GM08714 (cell line): ENCODE results near the gene ORMDL3.

ENCODE experiments used
- H3K4me3 ChIP-seq: fragments of 200-500 bp; sonication (Bioruptor generic); 2 replicates; pipeline ENCODE4 v1.5.1; 2014; ENCODE audit warnings: mild to moderate bottlenecking, low read length, inconsistent platforms
- ZNF274 ChIP-seq: IDR thresholded peaks from 2 replicates; pipeline ENCODE4 v1.6.1; 2012; ENCODE audit warnings: mild to moderate bottlenecking, low read depth, low read length

The ORMDL3 gene

GRCh38 chr17:39927101-39927928, at the start of gene ORMDL3, which contains the start of gene LRRC3C:
Gene ORMDL3 (minus strand): TSS chr17:39927601. CDS start chr17:39924203, 3,398 bp downstream.
Gene LRRC3C (plus strand): TSS chr17:39927732. CDS start chr17:39941524, 13,792 bp downstream.
- TF ChIP-seq ZNF274, result no peak
- H3K4me3 ChIP-seq, result peak within 1 kb of the TSS; percentile 64

DNA sequence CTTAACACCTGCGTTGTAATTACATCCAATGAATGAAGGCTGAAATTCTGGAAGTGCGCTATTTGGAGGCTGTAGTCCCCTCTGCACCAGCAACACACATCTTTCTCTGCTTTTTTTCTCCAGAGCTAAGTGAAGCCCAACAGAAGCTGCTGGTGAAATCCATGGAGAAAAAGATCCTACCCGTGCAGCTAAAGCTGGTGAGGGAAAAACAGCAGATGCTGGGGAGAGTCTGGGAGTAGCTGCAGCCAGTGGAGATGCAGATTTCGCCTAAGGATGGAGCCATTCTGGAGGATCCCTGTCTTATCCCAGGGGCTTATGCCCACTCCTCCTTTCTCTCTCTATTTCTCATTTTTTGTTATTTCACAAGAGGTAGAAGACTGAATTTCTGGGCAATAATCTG, 48.4 kb upstream of the ORMDL3 start:
- H3K4me3 ChIP-seq, result no peak overlapping the region
- TF ChIP-seq ZNF274, result no peak

DNA sequence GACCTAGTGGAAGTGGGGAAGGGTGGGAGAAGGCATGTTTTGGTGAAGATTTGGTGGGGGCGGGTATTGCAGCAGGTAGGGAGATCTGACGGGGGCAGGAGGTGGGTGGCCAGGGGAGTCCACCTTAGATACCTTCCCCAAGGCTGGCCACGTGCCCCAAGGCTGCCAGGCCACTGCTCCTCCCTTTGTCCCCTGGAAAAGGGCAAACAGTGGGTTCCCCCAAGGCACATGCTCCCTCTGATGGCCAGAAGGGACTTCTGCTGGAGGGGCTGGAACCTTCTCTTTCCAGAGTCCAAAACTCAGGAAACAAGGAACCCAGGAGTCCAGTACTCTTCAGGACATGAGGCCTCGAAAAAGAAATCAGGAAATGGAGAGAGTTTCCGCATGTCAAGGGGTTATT, 47.0 kb upstream of the ORMDL3 start:
- no peak for TF ChIP-seq ZNF274
- H3K4me3 ChIP-seq, result no peak overlapping the region

DNA sequence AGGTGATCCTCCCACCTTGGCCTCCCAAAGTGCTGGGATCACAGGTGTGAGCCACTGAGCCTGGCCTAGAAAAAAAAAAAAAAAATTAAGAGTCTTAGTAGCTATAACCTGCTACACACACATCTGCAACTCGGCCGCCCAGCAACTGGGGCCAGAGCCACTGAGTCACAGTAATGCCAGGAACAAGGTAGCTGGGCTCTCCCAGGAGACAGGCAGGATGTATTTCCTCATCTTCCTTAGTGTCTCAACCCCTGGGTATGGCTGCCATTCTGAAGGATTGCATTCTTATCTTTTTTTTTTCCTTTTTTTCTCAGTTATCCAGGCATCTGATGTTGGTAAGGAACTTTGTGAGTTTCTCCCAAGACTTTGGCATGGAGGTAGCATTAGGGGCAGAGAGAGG, 46.1 kb upstream of the ORMDL3 start:
- no peak for TF ChIP-seq ZNF274
- H3K4me3 ChIP-seq, result no peak overlapping the region

- no peak for TF ChIP-seq ZNF274
- H3K4me3 ChIP-seq, result no peak overlapping the region
These were observed 44.9 kb upstream of the ORMDL3 start for GRCh38 chr17:39972271-39972670.

DNA sequence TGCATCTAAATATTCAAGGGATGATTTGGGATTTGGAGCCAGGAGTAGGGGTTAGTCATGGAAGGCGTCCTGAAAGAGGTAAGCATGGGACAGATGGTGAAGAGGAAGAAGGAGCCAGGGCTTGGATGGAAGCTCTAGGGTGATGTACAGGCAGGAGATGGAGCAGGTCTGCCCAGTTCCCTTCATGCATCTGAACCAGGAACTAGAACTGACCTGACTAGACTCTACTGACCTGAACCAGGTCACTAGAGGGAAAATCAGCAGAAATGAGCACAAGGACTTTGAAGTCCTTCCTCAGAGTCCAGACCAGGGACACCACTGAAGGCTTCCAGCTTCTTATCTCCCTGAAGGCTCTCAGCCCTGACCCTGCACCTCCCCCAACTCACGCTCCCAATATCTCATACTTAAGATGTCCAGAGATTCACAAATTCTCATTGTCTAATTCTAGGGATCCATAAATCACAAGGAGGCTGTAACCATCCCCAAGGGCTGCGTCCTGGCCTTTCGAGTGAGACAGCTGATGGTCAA, 43.7 kb upstream of the ORMDL3 start:
- H3K4me3 ChIP-seq, result no peak overlapping the region
- no peak for TF ChIP-seq ZNF274

DNA sequence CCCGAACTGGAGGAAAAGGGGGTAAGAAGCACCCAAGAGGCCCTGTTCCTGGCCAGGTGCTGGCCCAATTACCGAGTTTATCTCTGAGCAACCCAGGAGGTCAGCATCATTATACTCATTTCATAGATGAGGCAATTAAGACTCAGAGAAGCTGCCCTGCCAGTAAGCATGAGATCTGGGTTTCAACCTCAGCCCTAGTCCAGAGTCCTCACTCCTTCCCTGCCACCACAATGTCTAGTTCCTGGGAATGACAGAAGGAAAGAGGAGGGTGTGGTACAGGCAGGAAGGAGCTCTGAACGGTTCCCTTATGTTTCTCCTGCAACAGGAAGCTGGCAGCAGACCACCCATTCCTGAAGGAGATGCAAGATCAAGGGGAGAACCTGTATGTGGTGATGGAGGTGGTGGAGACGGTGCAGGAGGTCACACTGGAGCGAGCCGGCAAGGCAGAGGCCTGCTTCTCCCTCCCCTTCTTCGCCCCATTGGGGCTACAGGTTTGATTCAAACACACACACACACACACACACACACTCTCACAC, 42.8 kb upstream of the ORMDL3 start:
- no peak for TF ChIP-seq ZNF274
- no peak overlapping the region for H3K4me3 ChIP-seq

- no peak for TF ChIP-seq ZNF274
- no peak overlapping the region for H3K4me3 ChIP-seq
These were observed 42.0 kb upstream of the ORMDL3 start for GRCh38 chr17:39969375-39969774.

- TF ChIP-seq ZNF274, result no peak
- H3K4me3 ChIP-seq, result no peak overlapping the region
These were observed 41.4 kb upstream of the ORMDL3 start for GRCh38 chr17:39968761-39969160.

DNA sequence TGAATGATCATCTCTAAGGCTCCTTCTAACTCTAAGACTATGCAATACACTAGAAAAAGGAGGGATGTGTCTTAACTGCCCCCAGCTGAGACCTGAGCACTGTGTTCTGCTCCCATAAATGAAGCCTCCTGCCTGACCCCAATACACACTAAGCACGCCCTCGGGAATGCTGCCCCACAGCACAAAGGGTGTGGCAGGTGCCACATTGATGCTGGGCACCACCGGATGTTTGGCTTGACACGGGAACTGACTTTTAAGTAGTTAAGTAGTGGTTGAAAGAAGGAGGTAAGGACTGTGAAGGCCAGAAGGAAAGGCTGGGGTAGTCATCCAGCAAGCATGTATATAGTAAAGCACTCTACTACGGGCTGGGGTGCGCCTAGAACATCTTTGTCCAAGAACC, 39.4 kb upstream of the ORMDL3 start:
- no peak overlapping the region for H3K4me3 ChIP-seq
- no peak for TF ChIP-seq ZNF274

DNA sequence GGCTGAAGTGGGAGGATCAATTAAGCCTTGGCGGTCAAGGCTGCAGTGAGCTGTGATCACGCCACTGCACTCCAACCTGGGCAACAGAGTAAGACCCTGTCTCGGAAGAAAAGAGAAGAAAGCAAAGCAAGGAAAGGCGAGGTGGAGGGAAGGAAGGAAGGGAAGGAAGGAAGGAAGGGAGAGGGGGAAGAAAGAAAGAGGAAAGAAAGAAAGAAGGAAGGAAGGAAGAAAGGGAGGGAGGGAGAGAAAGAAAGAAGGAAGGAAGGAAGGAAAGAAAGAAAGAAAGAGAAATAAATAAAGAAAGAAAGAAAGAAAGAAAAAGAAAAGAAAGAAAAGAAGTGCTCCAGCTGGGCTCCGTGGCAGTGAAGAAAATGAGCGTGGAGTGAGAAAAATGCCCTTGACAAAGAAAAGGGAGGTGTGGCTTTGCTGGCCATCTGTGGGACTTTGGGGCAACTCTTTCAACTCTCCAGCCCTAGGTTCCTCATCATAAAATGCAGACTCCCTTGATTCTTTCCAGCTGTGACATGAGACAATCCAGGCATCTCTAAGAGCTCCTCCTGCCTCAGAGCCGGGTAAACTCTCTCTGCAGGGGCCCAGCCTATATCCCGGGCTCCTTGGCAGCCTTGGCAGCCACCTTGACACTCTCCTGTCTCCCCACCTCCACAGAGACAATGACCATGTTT, 37.8 kb upstream of the ORMDL3 start:
- no peak for TF ChIP-seq ZNF274
- H3K4me3 ChIP-seq, result no peak overlapping the region

GRCh38 chr17:39963829-39964228, 36.4 kb upstream of the ORMDL3 start:
- H3K4me3 ChIP-seq, result no peak overlapping the region
- no peak for TF ChIP-seq ZNF274

- H3K4me3 ChIP-seq, result no peak within 1 kb of the TSS
- TF ChIP-seq ZNF274, result no peak
These were observed 35.3 kb upstream of the ORMDL3 start, which contains the start of gene GSDMA for GRCh38 chr17:39962642-39963220. Gene GSDMA (plus strand): TSS chr17:39963004. CDS start chr17:39965688, 2,684 bp downstream.

GRCh38 chr17:39960524-39961041, 33.2 kb upstream of the ORMDL3 start:
- no peak for TF ChIP-seq ZNF274
- H3K4me3 ChIP-seq, result no peak overlapping the region
